Activated T-cell treated with anti-CD3 and anti-CD28 coated beads, Interleukin-2, amount 50 U/mL, for 4 hours (primary cell): ENCODE data around the gene TNS2. TPM values are rescaled to one million over a fixed set of nuclear protein-coding genes. Genes with fewer than 3 reads are reported as not detected.
"Not testable (repeated sequence)": the region's sequence is repeated elsewhere in the genome, so short reads cannot be mapped to it uniquely, and the experiment has no call there.

Experiments used
- ATAC-seq, 2 donors: fragments of 200-7000 bp; cut with Tn5 transposase; one replicate each; pipeline ENCODE4 v1.10.0; 2021
- DNase-seq: peaks from one replicate; pipeline ENCODE4 v3.0.0-alpha.2; 2020
- H3K27me3 Mint-ChIP-seq: one replicate; pipeline ENCODE4 v1.8.0; 2021; ENCODE audit warnings: low read depth, mixed read lengths
- H3K36me3 Mint-ChIP-seq: one replicate; pipeline ENCODE4 v1.8.0; 2022; ENCODE audit warnings: mixed read lengths; ENCODE audit not compliant: insufficient read depth
- H3K4me1 Mint-ChIP-seq: one replicate; pipeline ENCODE4 v1.8.0; 2021; ENCODE audit warnings: low read depth, mixed read lengths
- H3K4me3 Mint-ChIP-seq: one replicate; pipeline ENCODE4 v1.8.0; 2021; ENCODE audit warnings: mild to moderate bottlenecking, moderate library complexity, mixed read lengths
- H3K9me3 Mint-ChIP-seq: one replicate; pipeline ENCODE4 v1.8.0; 2021; ENCODE audit warnings: mixed read lengths
- total RNA-seq, 3 donors: library from RNA; stranded (reverse); gene quantifications; one replicate each; pipeline ENCODE4 v1.2.1, GENCODE V29; 2021

The TNS2 gene
- total RNA-seq, 3 donors from 2014 or later = 0.87 to 2.5 (median 2.1) TPM

GRCh38 chr12:53112431-53112830 is 62.6 kb downstream of the TNS2 start:
- H3K36me3 Mint-ChIP-seq, ATAC-seq, DNase-seq, H3K4me1 Mint-ChIP-seq, H3K9me3 Mint-ChIP-seq, H3K27me3 Mint-ChIP-seq, H3K4me3 Mint-ChIP-seq: not testable (repeated sequence)

- H3K27me3 Mint-ChIP-seq = no peaks in the 10 kb centered on the region
- no peaks in the 10 kb centered on the region for H3K9me3 Mint-ChIP-seq
- ATAC-seq (no peak), DNase-seq (no peak)
- no peaks in the 10 kb centered on the region for H3K36me3 Mint-ChIP-seq
- H3K4me3 Mint-ChIP-seq = no peak overlapping the region
- no peaks in the 10 kb centered on the region for H3K4me1 Mint-ChIP-seq
These were observed 63.4 kb downstream of the TNS2 start for GRCh38 chr12:53113136-53113705.

GRCh38 chr12:53113951-53114350 is 64.1 kb downstream of the TNS2 start:
- no peak overlapping the region for H3K4me3 Mint-ChIP-seq
- no peaks in the 10 kb centered on the region for H3K27me3 Mint-ChIP-seq
- H3K36me3 Mint-ChIP-seq = no peaks in the 10 kb centered on the region
- DNase-seq = no peak
- no peaks in the 10 kb centered on the region for H3K9me3 Mint-ChIP-seq
- no peaks in the 10 kb centered on the region for H3K4me1 Mint-ChIP-seq
- no peak for ATAC-seq

Other genes with a start within 250 kb of the TNS2 start
- gene KRT4, start 235.9 kb upstream of the TNS2 start, total RNA-seq = not detected
- gene KRT79, start 215.8 kb upstream of the TNS2 start, total RNA-seq = under 1 TPM in 2 of 3 donors, not detected in 1; 0.10 to 0.16 TPM
- not detected for gene KRT78, start 201.1 kb upstream of the TNS2 start, total RNA-seq
- 1 to 10 TPM; 4.2 to 6.0 (median 4.5) TPM for gene KRT8, start 145.0 kb upstream of the TNS2 start, total RNA-seq
- gene KRT18, start 100.9 kb upstream of the TNS2 start, total RNA-seq = 10 to 100 TPM; 11.8 to 15.6 (median 15.0) TPM
- gene EIF4B, start 43.6 kb upstream of the TNS2 start, total RNA-seq = 100 to 1,000 TPM; 617 to 659 (median 632) TPM
- 10 to 100 TPM; 48.3 to 57.8 (median 50.7) TPM for gene SPRYD3, start 29.3 kb downstream of the TNS2 start, total RNA-seq
- gene IGFBP6, start 47.6 kb downstream of the TNS2 start, total RNA-seq = under 1 TPM; 0.29 to 0.43 (median 0.38) TPM
- gene SOAT2, start 53.4 kb downstream of the TNS2 start, total RNA-seq = under 1 TPM; 0.15 to 0.54 (median 0.32) TPM
- 10 to 100 TPM; 29.7 to 41.5 (median 36.6) TPM for gene ZNF740, start 130.7 kb downstream of the TNS2 start, total RNA-seq
- gene CSAD, start 130.9 kb downstream of the TNS2 start, total RNA-seq = 10 to 100 TPM in 1 of 3 donors, 1 to 10 TPM in 2; 8.0 to 10.6 (median 9.3) TPM
- gene ITGB7, start 157.2 kb downstream of the TNS2 start, total RNA-seq = 100 to 1,000 TPM in 2 of 3 donors, 10 to 100 TPM in 1; 82.1 to 140 (median 124) TPM
- gene RARG, start 182.1 kb downstream of the TNS2 start, total RNA-seq = 10 to 100 TPM; 34.4 to 38.4 (median 38.0) TPM
- 10 to 100 TPM; 19.9 to 21.9 (median 20.0) TPM for gene ESPL1, start 218.2 kb downstream of the TNS2 start, total RNA-seq
- 100 to 1,000 TPM; 393 to 403 (median 400) TPM for gene PFDN5, start 245.5 kb downstream of the TNS2 start, total RNA-seq
- gene MYG1, start 249.6 kb downstream of the TNS2 start, total RNA-seq = 100 to 1,000 TPM; 121 to 149 (median 128) TPM